Loucy (cell line): ENCODE data around the gene NDRG3.
A peak's percentile ranks its signal among the peaks of the same experiment; 100 is the strongest.

Experiments
- H2AFZ ChIP-seq: fragments of 200-600 bp; sonication (generic); 2 replicates; pipeline ENCODE4 v1.6.0; 2016; ENCODE audit warnings: antibody characterized with exemption, mild to moderate bottlenecking, low read length, moderate library complexity
- H3F3A ChIP-seq: fragments of 200-600 bp; 2 replicates; pipeline ENCODE4 v1.6.0; 2016; ENCODE audit warnings: antibody characterized with exemption, low read depth, mild to moderate bottlenecking
- H3K27me3 ChIP-seq: fragments of 200-600 bp; sonication (generic); 2 replicates; pipeline ENCODE4 v1.6.1; 2014; ENCODE audit warnings: low read length, mild to moderate bottlenecking; ENCODE audit not compliant: insufficient read depth, poor library complexity, severe bottlenecking
- H3K36me3 ChIP-seq: fragments of 200-600 bp; sonication (generic); 2 replicates; pipeline ENCODE4 v1.6.1; 2016; ENCODE audit warnings: low read length; ENCODE audit not compliant: insufficient read depth
- H3K4me1 ChIP-seq: fragments of 200-600 bp; sonication (generic); 2 replicates; pipeline ENCODE4 v1.5.1; 2014; ENCODE audit warnings: low read length, mild to moderate bottlenecking; ENCODE audit not compliant: insufficient read depth, poor library complexity, severe bottlenecking
- H3K4me2 ChIP-seq: fragments of 200-600 bp; sonication (generic); 2 replicates; pipeline ENCODE4 v1.6.0; 2014; ENCODE audit warnings: antibody characterized with exemption, low read length, low read depth, mild to moderate bottlenecking; ENCODE audit not compliant: poor library complexity, severe bottlenecking
- H3K4me3 ChIP-seq: fragments of 200-600 bp; sonication (generic); 2 replicates; pipeline ENCODE4 v1.5.1; 2014; ENCODE audit warnings: low read length, mild to moderate bottlenecking, mixed read lengths; ENCODE audit not compliant: poor library complexity, severe bottlenecking
- H3K79me2 ChIP-seq: fragments of 200-600 bp; sonication (generic); 2 replicates; pipeline ENCODE4 v1.6.1; 2014; ENCODE audit warnings: low read length; ENCODE audit not compliant: insufficient read depth
- H3K9ac ChIP-seq: fragments of 200-600 bp; sonication (generic); 2 replicates; pipeline ENCODE4 v1.6.0; 2014; ENCODE audit warnings: mild to moderate bottlenecking, low read depth, low read length, moderate library complexity; ENCODE audit not compliant: poor library complexity, severe bottlenecking
- H3K9me2 ChIP-seq: fragments of 200-600 bp; sonication (generic); replicated peaks from 2 replicates; pipeline ENCODE4 v1.6.1; 2016; ENCODE audit warnings: low read depth, low read length, mixed read lengths
- H3K9me3 ChIP-seq: fragments of 200-600 bp; sonication (generic); 2 replicates; pipeline ENCODE4 v1.6.1; 2014; ENCODE audit warnings: mild to moderate bottlenecking, antibody characterized with exemption, low read length, low read depth; ENCODE audit not compliant: insufficient read depth
- H4K20me1 ChIP-seq: fragments of 200-600 bp; sonication (generic); 2 replicates; pipeline ENCODE4 v1.6.0; 2014; ENCODE audit warnings: antibody characterized with exemption, low read length, mild to moderate bottlenecking; ENCODE audit not compliant: insufficient read depth, poor library complexity, severe bottlenecking
- EZH2phosphoT487 ChIP-seq: fragments of 200-600 bp; IDR thresholded peaks from 2 replicates; pipeline ENCODE4 v1.6.1; 2018; ENCODE audit warnings: antibody characterized with exemption, mild to moderate bottlenecking, moderate library complexity, borderline replicate concordance
- TF ChIP-seq, protein P1 (sequence below): fragments of 200-600 bp; sonication (generic); conservative IDR thresholded peaks from 2 replicates; pipeline ENCODE4 v1.5.1; 2014; ENCODE audit warnings: mild to moderate bottlenecking, antibody characterized with exemption, low read length

Gene NDRG3

GRCh38 chr20:36670665-36671357 is 75.1 kb downstream of the NDRG3 start:
- H3K79me2 ChIP-seq: no peaks in the 10 kb centered on the region

DNA sequence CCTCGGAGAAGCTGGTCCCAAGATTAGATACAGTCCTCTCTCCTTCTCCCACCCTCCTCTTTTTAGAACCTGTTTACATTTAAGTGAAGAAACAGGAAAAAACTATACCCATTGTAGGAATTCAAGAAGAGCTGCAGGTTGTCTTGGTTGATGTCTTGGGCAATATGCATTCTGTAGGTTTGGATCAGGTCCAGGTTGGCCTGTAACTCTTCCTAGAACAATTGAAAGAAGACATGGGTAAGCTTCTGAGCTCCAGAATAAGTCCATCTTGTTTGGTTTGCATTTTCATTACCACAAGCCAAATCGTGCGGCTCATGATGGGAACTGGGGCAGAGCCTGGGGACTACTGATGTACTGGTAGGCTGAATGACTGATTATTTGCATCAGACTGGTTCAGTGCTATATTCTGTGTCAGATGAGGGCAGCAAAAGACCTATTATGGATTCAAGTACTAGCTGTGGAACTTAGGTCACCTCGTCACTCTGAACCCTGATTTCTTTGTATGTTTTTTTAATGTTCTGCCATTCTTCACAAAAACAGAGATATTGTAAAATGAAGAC is 79.6 kb downstream of the NDRG3 start:
- H4K20me1 ChIP-seq: no peaks in the 10 kb centered on the region
- no peaks in the 10 kb centered on the region for H3K79me2 ChIP-seq
- H3K27me3 ChIP-seq: no peaks in the 10 kb centered on the region
- no peaks in the 10 kb centered on the region for H3K9me3 ChIP-seq
- no peak overlapping the region for H3K4me3 ChIP-seq
- TF ChIP-seq, protein P1, sequence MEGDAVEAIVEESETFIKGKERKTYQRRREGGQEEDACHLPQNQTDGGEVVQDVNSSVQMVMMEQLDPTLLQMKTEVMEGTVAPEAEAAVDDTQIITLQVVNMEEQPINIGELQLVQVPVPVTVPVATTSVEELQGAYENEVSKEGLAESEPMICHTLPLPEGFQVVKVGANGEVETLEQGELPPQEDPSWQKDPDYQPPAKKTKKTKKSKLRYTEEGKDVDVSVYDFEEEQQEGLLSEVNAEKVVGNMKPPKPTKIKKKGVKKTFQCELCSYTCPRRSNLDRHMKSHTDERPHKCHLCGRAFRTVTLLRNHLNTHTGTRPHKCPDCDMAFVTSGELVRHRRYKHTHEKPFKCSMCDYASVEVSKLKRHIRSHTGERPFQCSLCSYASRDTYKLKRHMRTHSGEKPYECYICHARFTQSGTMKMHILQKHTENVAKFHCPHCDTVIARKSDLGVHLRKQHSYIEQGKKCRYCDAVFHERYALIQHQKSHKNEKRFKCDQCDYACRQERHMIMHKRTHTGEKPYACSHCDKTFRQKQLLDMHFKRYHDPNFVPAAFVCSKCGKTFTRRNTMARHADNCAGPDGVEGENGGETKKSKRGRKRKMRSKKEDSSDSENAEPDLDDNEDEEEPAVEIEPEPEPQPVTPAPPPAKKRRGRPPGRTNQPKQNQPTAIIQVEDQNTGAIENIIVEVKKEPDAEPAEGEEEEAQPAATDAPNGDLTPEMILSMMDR: peak; percentile 18; the same call in 1 of the 2 replicates
- TF ChIP-seq EZH2phosphoT487: no peak
- no peaks in the 10 kb centered on the region for H3K36me3 ChIP-seq
- H3K4me2 ChIP-seq: no peak overlapping the region
- H3K9ac ChIP-seq: no peak overlapping the region
- no peaks in the 10 kb centered on the region for H3K9me2 ChIP-seq
- H3K4me1 ChIP-seq: no peaks in the 10 kb centered on the region
- no peak overlapping the region for H2AFZ ChIP-seq
- H3F3A ChIP-seq: no peaks in the 10 kb centered on the region

More at GRCh38 chr20:36670665-36671357, 75.1 kb downstream of the NDRG3 start:
- no peaks in the 10 kb centered on the region for H4K20me1 ChIP-seq
- H3K9me2 ChIP-seq: no peaks in the 10 kb centered on the region
- no peak overlapping the region for H3K4me2 ChIP-seq
- H3K4me3 ChIP-seq: no peak overlapping the region
- H3K27me3 ChIP-seq: no peaks in the 10 kb centered on the region
- no peak overlapping the region for H3K9ac ChIP-seq
- H3F3A ChIP-seq: no peaks in the 10 kb centered on the region
- TF ChIP-seq, protein P1: no peak
- TF ChIP-seq EZH2phosphoT487: no peak
- H3K36me3 ChIP-seq: no peaks in the 10 kb centered on the region
- H3K9me3 ChIP-seq: no peaks in the 10 kb centered on the region
- no peak overlapping the region for H2AFZ ChIP-seq
- no peaks in the 10 kb centered on the region for H3K4me1 ChIP-seq

- Histone ChIP-seq H3K4me3 (no peak overlapping the region), H3K4me2 (no peak overlapping the region)
Measured at GRCh38 chr20:36663031-36663430, 82.9 kb downstream of the NDRG3 start.

More at GRCh38 chr20:36663031-36663430, 82.9 kb downstream of the NDRG3 start:
- H4K20me1 ChIP-seq: peaks cover 6% of the 10 kb centered on the region
- peaks cover 7% of the 10 kb centered on the region for H3K4me1 ChIP-seq
- no peaks in the 10 kb centered on the region for H3K9me3 ChIP-seq
- no peaks in the 10 kb centered on the region for H3F3A ChIP-seq
- H3K9me2 ChIP-seq: no peaks in the 10 kb centered on the region
- H2AFZ ChIP-seq: no peak overlapping the region
- H3K79me2 ChIP-seq: no peaks in the 10 kb centered on the region
- no peak for TF ChIP-seq EZH2phosphoT487
- TF ChIP-seq, protein P1: no peak
- H3K27me3 ChIP-seq: no peaks in the 10 kb centered on the region
- H3K36me3 ChIP-seq: no peaks in the 10 kb centered on the region
- H3K9ac ChIP-seq: no peak overlapping the region
